Caco-2 (cell line): ENCODE measurements around the gene USP32. TPM values are rescaled to one million over a fixed set of nuclear protein-coding genes. Genes with fewer than 3 reads are reported as not detected.

Experiments
- BruUV-seq: library from RNA; stranded (reverse); fragments of 400-500 nt; replicated peaks from 2 replicates; lab custom pipeline; 2021; lab: Mats Ljungman, UMichigan
- CTCF ChIA-PET: fragments of 300-600 bp; sonication (Branson Sonifier 250); formaldehyde crosslinking; loops from one replicate; lab custom pipeline; 2022; ENCODE audit warnings: antibody characterized with exemption; lab: Charles Lee
- POLR2A ChIA-PET: fragments of 300-600 bp; sonication (Branson Sonifier 250); formaldehyde crosslinking; loops from one replicate; lab custom pipeline; 2022; ENCODE audit warnings: antibody characterized with exemption; lab: Charles Lee
- DNase-seq, 2 experiments: peaks; one replicate each; pipeline versions ENCODE4 v3.0.0 to v3.0.0-alpha.2; 2020 to 2022
- H3K27me3 ChIP-seq: replicated peaks from 2 replicates; pipeline ENCODE4 v1.6.0; 2011; ENCODE audit warnings: low read length; ENCODE audit not compliant: control insufficient read depth, insufficient read depth
- H3K36me3 ChIP-seq: 2 replicates; pipeline ENCODE4 v1.5.1; 2011; ENCODE audit warnings: low read length; ENCODE audit not compliant: control insufficient read depth, insufficient read depth
- H3K4me1 ChIP-seq: fragments of 250-450 bp; sonication (Bioruptor Pico); 2 replicates; pipeline ENCODE4 v1.5.1; 2020; ENCODE audit warnings: mild to moderate bottlenecking
- H3K4me3 ChIP-seq: 2 replicates; pipeline ENCODE4 v1.5.1; 2011; ENCODE audit warnings: low read depth, mild to moderate bottlenecking, control low read depth, low read length
- H3K9me3 ChIP-seq: fragments of 250-450 bp; sonication (Bioruptor Pico); 2 replicates; pipeline ENCODE4 v1.5.1; 2020; ENCODE audit warnings: mild to moderate bottlenecking, moderate library complexity
- H3K27ac Mint-ChIP-seq: one replicate; pipeline ENCODE4 v1.8.0; 2022; ENCODE audit warnings: mixed read lengths; ENCODE audit not compliant: unreplicated experiment
- H3K27me3 Mint-ChIP-seq: one replicate; pipeline ENCODE4 v1.8.0; 2022; ENCODE audit warnings: mixed read lengths; ENCODE audit not compliant: insufficient read depth, unreplicated experiment
- H3K36me3 Mint-ChIP-seq: one replicate; pipeline ENCODE4 v1.8.0; 2022; ENCODE audit warnings: mild to moderate bottlenecking, mixed read lengths; ENCODE audit not compliant: insufficient read depth, unreplicated experiment
- H3K4me1 Mint-ChIP-seq: one replicate; pipeline ENCODE4 v1.8.0; 2022; ENCODE audit warnings: low read depth, mixed read lengths; ENCODE audit not compliant: unreplicated experiment
- H3K4me3 Mint-ChIP-seq: one replicate; pipeline ENCODE4 v1.8.0; 2022; ENCODE audit warnings: mild to moderate bottlenecking, moderate library complexity, mixed read lengths; ENCODE audit not compliant: unreplicated experiment
- H3K9me3 Mint-ChIP-seq: one replicate; pipeline ENCODE4 v1.8.0; 2022; ENCODE audit warnings: mixed read lengths; ENCODE audit not compliant: unreplicated experiment
- intact Hi-C: fragments of 100-400 bp; cut with micrococcal nuclease; formaldehyde crosslinking; loops from one replicate; pipeline ENCODE4 v1.10.0; 2022; ENCODE audit not compliant: unreplicated experiment
- total RNA-seq: library from RNA; stranded (reverse); gene quantifications from 2 replicates; pipeline ENCODE4 v1.2.3, GENCODE V29; 2022
- TF ChIP-seq, protein P1 (sequence below), 2 experiments: fragments of 200-600 bp in 1 of 2; IDR thresholded peaks; 1 replicate in 1 of 2; 2 replicates in 1 of 2; pipeline versions ENCODE4 v1.5.1 to v1.8.0; 2011 to 2022; ENCODE audit warnings: antibody characterized with exemption in 1 of 2, control low read depth in 1 of 2, inconsistent platforms in 1 of 2, low read depth in 1 of 2, low read length in 1 of 2, mild to moderate bottlenecking in 1 of 2, moderate library complexity in 1 of 2; ENCODE audit not compliant: insufficient read depth in 1 of 2, severe bottlenecking in 1 of 2, unreplicated experiment in 1 of 2

Gene USP32
- total RNA-seq, 1 experiment from 2014 or later = 53.3 TPM

- ChIA-PET POLR2A (no interaction called here), CTCF (no interaction called here)
- no peak overlapping the region for H3K4me3 Mint-ChIP-seq
- Histone ChIP-seq H3K9me3 (no peaks in the 10 kb centered on the region), H3K4me1 (no peaks in the 10 kb centered on the region), H3K27me3 (no peaks in the 10 kb centered on the region), H3K36me3 (no peaks in the 10 kb centered on the region), H3K4me3 (no peak overlapping the region)
- intact Hi-C loops = no loop called here
- H3K27me3 Mint-ChIP-seq = no peaks in the 10 kb centered on the region
- H3K27ac Mint-ChIP-seq = no peak overlapping the region
- H3K9me3 Mint-ChIP-seq = no peaks in the 10 kb centered on the region
- BruUV-seq = no TSS peak
- H3K4me1 Mint-ChIP-seq = no peaks in the 10 kb centered on the region
- no peak for DNase-seq
- TF ChIP-seq, protein P1, sequence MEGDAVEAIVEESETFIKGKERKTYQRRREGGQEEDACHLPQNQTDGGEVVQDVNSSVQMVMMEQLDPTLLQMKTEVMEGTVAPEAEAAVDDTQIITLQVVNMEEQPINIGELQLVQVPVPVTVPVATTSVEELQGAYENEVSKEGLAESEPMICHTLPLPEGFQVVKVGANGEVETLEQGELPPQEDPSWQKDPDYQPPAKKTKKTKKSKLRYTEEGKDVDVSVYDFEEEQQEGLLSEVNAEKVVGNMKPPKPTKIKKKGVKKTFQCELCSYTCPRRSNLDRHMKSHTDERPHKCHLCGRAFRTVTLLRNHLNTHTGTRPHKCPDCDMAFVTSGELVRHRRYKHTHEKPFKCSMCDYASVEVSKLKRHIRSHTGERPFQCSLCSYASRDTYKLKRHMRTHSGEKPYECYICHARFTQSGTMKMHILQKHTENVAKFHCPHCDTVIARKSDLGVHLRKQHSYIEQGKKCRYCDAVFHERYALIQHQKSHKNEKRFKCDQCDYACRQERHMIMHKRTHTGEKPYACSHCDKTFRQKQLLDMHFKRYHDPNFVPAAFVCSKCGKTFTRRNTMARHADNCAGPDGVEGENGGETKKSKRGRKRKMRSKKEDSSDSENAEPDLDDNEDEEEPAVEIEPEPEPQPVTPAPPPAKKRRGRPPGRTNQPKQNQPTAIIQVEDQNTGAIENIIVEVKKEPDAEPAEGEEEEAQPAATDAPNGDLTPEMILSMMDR (IDR thresholded peaks at IDR 0.05; ENCODE audit: insufficient read depth in 1 of 2, low read depth in 1 of 2, low read length in 1 of 2, severe bottlenecking in 1 of 2, unreplicated experiment in 1 of 2) = no peak
- H3K36me3 Mint-ChIP-seq = no peaks in the 10 kb centered on the region
Observed at GRCh38 chr17:60416368-60416925, 24.5 kb upstream of the USP32 start.

DNA sequence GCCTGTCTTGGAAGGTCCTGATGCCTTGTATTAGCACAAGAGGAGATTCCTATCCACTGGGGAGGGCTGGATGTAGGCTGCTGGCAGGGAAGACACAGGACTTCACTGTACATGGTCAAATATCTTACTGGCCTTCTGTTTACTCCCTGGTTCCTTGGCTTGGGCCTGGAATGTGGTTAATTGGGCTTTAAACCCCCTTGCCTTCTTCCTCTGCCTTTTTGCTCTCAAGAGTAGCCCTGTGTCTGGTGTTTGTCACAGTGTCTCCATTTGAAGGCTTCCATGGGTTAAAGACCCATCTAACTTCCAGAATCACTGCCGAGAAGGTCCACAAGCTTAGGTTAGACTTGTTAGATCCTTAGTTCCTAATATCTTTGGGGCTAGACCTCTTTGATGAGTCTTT is 23.2 kb upstream of the USP32 start:
- ChIA-PET CTCF (no interaction called here), POLR2A (no interaction called here)
- no peak for DNase-seq
- no peak overlapping the region for H3K27ac Mint-ChIP-seq
- Histone ChIP-seq H3K4me1 (peaks cover 2% of the 10 kb centered on the region; the same call in 1 of the 2 replicates), H3K4me3 (no peak overlapping the region), H3K27me3 (no peaks in the 10 kb centered on the region), H3K36me3 (no peaks in the 10 kb centered on the region), H3K9me3 (peaks cover 3% of the 10 kb centered on the region; the same call in 1 of the 2 replicates)
- no peaks in the 10 kb centered on the region for H3K4me1 Mint-ChIP-seq
- H3K4me3 Mint-ChIP-seq = no peak overlapping the region
- TF ChIP-seq, protein P1 (IDR thresholded peaks at IDR 0.05; ENCODE audit: insufficient read depth in 1 of 2, low read depth in 1 of 2, low read length in 1 of 2, severe bottlenecking in 1 of 2, unreplicated experiment in 1 of 2) = no peak
- BruUV-seq = no TSS peak
- H3K9me3 Mint-ChIP-seq = no peaks in the 10 kb centered on the region
- no peaks in the 10 kb centered on the region for H3K27me3 Mint-ChIP-seq
- H3K36me3 Mint-ChIP-seq = no peaks in the 10 kb centered on the region
- intact Hi-C loops = no loop called here

- no peak overlapping the region for H3K4me3 ChIP-seq
- Mint-ChIP-seq H3K27ac (no peak overlapping the region), H3K4me3 (no peak overlapping the region), H3K27me3 (no peaks in the 10 kb centered on the region), H3K9me3 (no peaks in the 10 kb centered on the region), H3K36me3 (no peaks in the 10 kb centered on the region), H3K4me1 (no peaks in the 10 kb centered on the region)
- intact Hi-C loops = no loop called here
- no peaks in the 10 kb centered on the region for H3K36me3 ChIP-seq
- TF ChIP-seq, protein P1 (IDR thresholded peaks at IDR 0.05; ENCODE audit: insufficient read depth in 1 of 2, low read depth in 1 of 2, low read length in 1 of 2, severe bottlenecking in 1 of 2, unreplicated experiment in 1 of 2) = no peak
- no peak for DNase-seq
- POLR2A ChIA-PET = no interaction called here
- H3K4me1 ChIP-seq = peaks cover 10% of the 10 kb centered on the region; the same call in 1 of the 2 replicates
- peaks cover 6% of the 10 kb centered on the region; the same call in 1 of the 2 replicates for H3K9me3 ChIP-seq
- no TSS peak for BruUV-seq
- no peaks in the 10 kb centered on the region for H3K27me3 ChIP-seq
- CTCF ChIA-PET = no interaction called here
Observed at GRCh38 chr17:60412701-60413100, 20.8 kb upstream of the USP32 start.
